ENCODE measurements around the gene MRGPRG.

The MRGPRG gene

DNA sequence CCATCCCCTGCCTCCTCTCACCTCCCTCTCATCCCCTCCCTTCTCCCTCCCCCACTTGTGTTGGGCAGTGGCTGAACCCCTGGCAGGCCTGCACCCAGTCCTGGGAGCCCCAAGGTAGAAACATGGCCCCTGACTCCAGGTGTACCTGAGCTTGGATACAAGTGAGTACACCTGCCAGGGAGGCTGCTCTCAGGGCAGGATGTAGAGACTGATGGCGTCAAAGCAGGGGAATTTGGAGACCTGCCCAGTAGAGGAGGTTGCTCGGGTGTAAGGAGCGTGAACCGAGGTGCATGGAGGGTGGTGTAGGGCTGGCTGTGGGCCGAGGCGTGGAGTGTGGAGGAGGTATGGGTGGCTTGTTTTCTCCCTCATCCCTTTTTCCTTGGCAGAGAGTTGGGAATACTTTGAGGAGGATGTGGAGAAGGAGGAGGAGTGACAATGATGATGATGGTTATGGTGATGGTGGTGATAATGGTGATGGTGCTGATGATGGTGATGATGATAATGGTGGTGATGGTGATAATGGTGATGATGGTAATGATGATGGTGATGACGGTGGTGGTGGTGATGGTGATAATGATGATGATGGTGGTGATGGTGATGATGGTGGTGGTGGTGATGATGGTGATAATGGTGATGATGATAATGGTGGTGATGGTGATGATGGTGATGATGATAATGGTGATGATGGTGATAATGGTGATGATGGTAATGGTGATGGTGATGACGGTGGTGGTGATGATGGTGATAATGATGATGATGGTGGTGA, 12.3 kb downstream of the MRGPRG start:
- Histone ChIP-seq H4K8ac (ENCODE audit: low read depth, low read length) (no peak overlapping the region), H3K18ac (ENCODE audit: low read length) (no peak overlapping the region), H3K23ac (ENCODE audit: low read length) (no peak overlapping the region), H3K14ac (ENCODE audit: low read length) (no peak overlapping the region), H3K79me2 (ENCODE audit: control insufficient read depth, insufficient read depth, low read length, poor library complexity) (no peaks in the 10 kb centered on the region), H2BK5ac (ENCODE audit: low read depth, low read length, poor library complexity) (no peak overlapping the region), H3K4ac (ENCODE audit: low read depth, low read length) (no peak overlapping the region), H4K91ac (ENCODE audit: low read depth, low read length) (no peak overlapping the region), H3K4me3 (ENCODE audit: low read depth, low read length) (no peak overlapping the region), H3K27me3 (ENCODE audit: insufficient read depth, low read length) (peaks cover 22% of the 10 kb centered on the region), H3K4me1 (ENCODE audit: control insufficient read depth in 1 of 2, insufficient read depth in 2 of 2, low read length in 2 of 2) (no peaks in the 10 kb centered on the region), H3K9me3 (ENCODE audit: insufficient read depth, low read depth, low read length) (peaks cover 6% of the 10 kb centered on the region), H3K27ac (ENCODE audit: low read depth, low read length) (no peak overlapping the region), H4K12ac (ENCODE audit: low read depth, low read length) (no peak overlapping the region), H3K79me1 (ENCODE audit: low read length) (no peaks in the 10 kb centered on the region), H2BK120ac (ENCODE audit: insufficient read depth, low read length, poor library complexity) (no peak overlapping the region), H3K4me2 (ENCODE audit: low read length) (no peak overlapping the region), H3K9ac (ENCODE audit: low read length) (no peak overlapping the region), H2AFZ (ENCODE audit: insufficient read depth, low read length, poor library complexity) (no peak overlapping the region), H2AK5ac (ENCODE audit: low read length) (no peak overlapping the region), H3K36me3 (ENCODE audit: control insufficient read depth in 1 of 2, insufficient read depth in 2 of 2, low read length in 2 of 2) (no peaks in the 10 kb centered on the region), H2BK12ac (ENCODE audit: low read length) (no peak overlapping the region)
- no CpG with 5 or more reads among the region's 8 CpGs for WGBS (ENCODE audit: extremely low coverage, insufficient coverage, insufficient read length)
- DNase-seq, result no peak

DNA sequence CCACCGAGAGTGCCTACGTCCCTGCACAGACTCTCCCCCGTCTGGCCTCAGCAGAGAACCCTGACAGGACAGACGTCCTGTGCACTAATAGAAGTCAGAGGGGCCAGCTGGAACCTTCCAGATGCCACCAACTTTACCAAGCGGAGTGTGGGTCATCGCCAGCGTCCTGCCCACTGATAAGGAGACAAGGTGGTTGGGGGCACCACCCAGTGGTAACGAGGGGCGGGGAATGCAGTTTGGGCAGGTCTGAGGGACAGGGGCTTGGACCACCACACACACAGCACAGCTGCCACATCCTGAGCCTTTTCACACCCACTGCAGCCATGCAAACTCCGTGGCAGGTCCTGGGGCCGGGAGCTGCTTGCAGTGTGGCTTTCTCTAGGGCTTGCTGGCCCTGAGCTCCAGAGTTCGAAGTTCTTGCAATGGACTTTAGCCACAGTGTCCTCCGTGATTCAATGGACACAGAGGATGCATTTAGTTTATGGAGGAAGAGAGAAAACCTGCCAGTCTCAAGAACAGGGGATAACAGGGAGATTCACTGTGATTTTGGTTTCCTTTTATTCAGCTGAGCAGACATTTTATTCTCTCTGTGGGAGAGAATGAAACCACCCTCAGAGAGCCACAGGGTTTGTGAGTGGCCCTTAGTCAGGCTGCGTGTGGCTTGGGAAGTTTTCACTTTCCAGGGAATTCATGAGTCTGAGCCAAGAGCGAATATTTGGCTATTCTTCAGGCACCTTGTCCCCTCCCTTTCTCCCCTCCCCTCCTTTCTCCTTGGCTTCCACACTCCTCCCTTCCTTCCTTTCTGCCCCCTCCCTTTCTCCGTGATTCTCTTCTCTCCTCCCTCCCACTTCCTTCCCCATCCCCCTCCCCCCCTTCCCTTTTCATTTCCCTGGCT, 13.1 kb downstream of the MRGPRG start:
- Histone ChIP-seq H3K4me2 (ENCODE audit: low read length) (no peak overlapping the region), H3K23ac (ENCODE audit: low read length) (no peak overlapping the region), H3K27me3 (ENCODE audit: insufficient read depth, low read length) (peaks cover 22% of the 10 kb centered on the region), H3K14ac (ENCODE audit: low read length) (no peak overlapping the region), H3K4me3 (ENCODE audit: low read depth, low read length) (no peak overlapping the region), H3K4me1 (ENCODE audit: control insufficient read depth in 1 of 2, insufficient read depth in 2 of 2, low read length in 2 of 2) (no peaks in the 10 kb centered on the region), H2AK5ac (ENCODE audit: low read length) (no peak overlapping the region), H2BK120ac (ENCODE audit: insufficient read depth, low read length, poor library complexity) (no peak overlapping the region), H2BK5ac (ENCODE audit: low read depth, low read length, poor library complexity) (no peak overlapping the region), H3K18ac (ENCODE audit: low read length) (no peak overlapping the region), H3K9me3 (ENCODE audit: insufficient read depth, low read depth, low read length) (peaks cover 6% of the 10 kb centered on the region), H3K9ac (ENCODE audit: low read length) (no peak overlapping the region), H4K8ac (ENCODE audit: low read depth, low read length) (no peak overlapping the region), H4K91ac (ENCODE audit: low read depth, low read length) (no peak overlapping the region), H3K27ac (ENCODE audit: low read depth, low read length) (no peak overlapping the region), H3K79me2 (ENCODE audit: control insufficient read depth, insufficient read depth, low read length, poor library complexity) (no peaks in the 10 kb centered on the region), H2AFZ (ENCODE audit: insufficient read depth, low read length, poor library complexity) (no peak overlapping the region), H3K79me1 (ENCODE audit: low read length) (no peaks in the 10 kb centered on the region), H3K4ac (ENCODE audit: low read depth, low read length) (no peak overlapping the region), H3K36me3 (ENCODE audit: control insufficient read depth in 1 of 2, insufficient read depth in 2 of 2, low read length in 2 of 2) (no peaks in the 10 kb centered on the region), H2BK12ac (ENCODE audit: low read length) (no peak overlapping the region), H4K12ac (ENCODE audit: low read depth, low read length) (no peak overlapping the region)
- DNase-seq, result no peak
- WGBS (ENCODE audit: extremely low coverage, insufficient coverage, insufficient read length), result no CpG with 5 or more reads among the region's 16 CpGs

DNA sequence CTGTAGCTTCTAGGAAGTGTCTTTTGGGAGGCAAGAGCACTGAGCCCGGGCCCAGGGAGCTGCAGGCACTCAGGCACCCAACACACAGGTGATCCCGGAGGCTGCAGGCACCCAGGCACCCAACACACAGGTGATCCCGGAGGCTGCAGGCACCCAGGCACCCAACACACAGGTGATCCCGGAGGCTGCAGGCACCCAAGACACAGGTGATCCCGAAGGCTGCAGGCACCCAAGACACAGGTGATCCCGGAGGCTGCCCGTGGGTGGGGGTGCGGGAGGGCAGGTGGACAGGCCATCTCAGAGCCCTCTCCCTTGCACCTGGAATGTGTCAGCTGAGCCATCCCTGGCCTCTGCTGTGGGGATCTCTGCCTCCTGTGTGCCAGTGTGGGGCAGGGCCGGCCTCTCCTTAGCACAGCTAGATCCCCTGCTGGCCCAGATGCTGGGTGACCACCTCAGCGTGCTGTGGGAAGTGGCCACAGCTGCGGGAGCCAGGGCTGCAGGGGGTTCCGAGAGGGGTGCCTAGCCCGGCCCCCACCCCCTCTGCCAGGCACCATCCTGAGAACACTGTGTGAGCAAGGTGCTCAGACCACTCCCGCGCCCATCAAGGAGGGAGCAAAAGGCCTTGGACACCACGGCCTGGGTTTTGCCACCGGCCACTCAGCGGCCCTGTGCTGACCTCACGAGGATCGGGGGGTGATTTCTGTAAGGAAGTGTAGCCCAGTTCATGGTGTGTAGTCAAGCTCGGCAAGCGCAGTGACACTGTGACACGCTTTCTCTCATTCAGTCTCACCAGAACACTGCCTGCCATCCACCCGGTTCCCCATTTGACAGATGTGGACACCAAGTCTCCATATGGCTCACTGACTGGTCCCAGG, 14.2 kb downstream of the MRGPRG start:
- no peak overlapping the region for H4K12ac ChIP-seq (ENCODE audit: low read depth, low read length)
- H3K18ac ChIP-seq (ENCODE audit: low read length), result no peak overlapping the region

More for the DNA sequence above, 14.2 kb downstream of the MRGPRG start:
- Histone ChIP-seq H3K4me2 (ENCODE audit: low read length) (no peak overlapping the region), H3K23ac (ENCODE audit: low read length) (no peak overlapping the region), H2AFZ (ENCODE audit: insufficient read depth, low read length, poor library complexity) (no peak overlapping the region), H3K4ac (ENCODE audit: low read depth, low read length) (no peak overlapping the region), H2BK5ac (ENCODE audit: low read depth, low read length, poor library complexity) (no peak overlapping the region), H4K8ac (ENCODE audit: low read depth, low read length) (no peak overlapping the region), H4K91ac (ENCODE audit: low read depth, low read length) (no peak overlapping the region), H3K9me3 (ENCODE audit: insufficient read depth, low read depth, low read length) (peaks cover 6% of the 10 kb centered on the region), H3K79me2 (ENCODE audit: control insufficient read depth, insufficient read depth, low read length, poor library complexity) (no peaks in the 10 kb centered on the region), H3K4me1 (ENCODE audit: control insufficient read depth in 1 of 2, insufficient read depth in 2 of 2, low read length in 2 of 2) (no peaks in the 10 kb centered on the region), H2BK12ac (ENCODE audit: low read length) (no peak overlapping the region), H3K4me3 (ENCODE audit: low read depth, low read length) (no peak overlapping the region), H3K9ac (ENCODE audit: low read length) (no peak overlapping the region), H3K36me3 (ENCODE audit: control insufficient read depth in 1 of 2, insufficient read depth in 2 of 2, low read length in 2 of 2) (no peaks in the 10 kb centered on the region), H3K27ac (ENCODE audit: low read depth, low read length) (no peak overlapping the region), H2AK5ac (ENCODE audit: low read length) (no peak overlapping the region), H3K14ac (ENCODE audit: low read length) (no peak overlapping the region), H3K79me1 (ENCODE audit: low read length) (no peaks in the 10 kb centered on the region), H3K27me3 (ENCODE audit: insufficient read depth, low read length) (peaks cover 22% of the 10 kb centered on the region), H2BK120ac (ENCODE audit: insufficient read depth, low read length, poor library complexity) (no peak overlapping the region)
- no CpG with 5 or more reads among the region's 24 CpGs for WGBS (ENCODE audit: extremely low coverage, insufficient coverage, insufficient read length)
- DNase-seq, result no peak

All from trophoblast cell (in vitro differentiated cells and primary cell).